Measurements from ENCODE around the gene RNF10.
"Not testable (repeated sequence)": the region's sequence is repeated elsewhere in the genome, so short reads cannot be mapped to it uniquely, and the experiment has no call there.

The RNF10 gene

DNA sequence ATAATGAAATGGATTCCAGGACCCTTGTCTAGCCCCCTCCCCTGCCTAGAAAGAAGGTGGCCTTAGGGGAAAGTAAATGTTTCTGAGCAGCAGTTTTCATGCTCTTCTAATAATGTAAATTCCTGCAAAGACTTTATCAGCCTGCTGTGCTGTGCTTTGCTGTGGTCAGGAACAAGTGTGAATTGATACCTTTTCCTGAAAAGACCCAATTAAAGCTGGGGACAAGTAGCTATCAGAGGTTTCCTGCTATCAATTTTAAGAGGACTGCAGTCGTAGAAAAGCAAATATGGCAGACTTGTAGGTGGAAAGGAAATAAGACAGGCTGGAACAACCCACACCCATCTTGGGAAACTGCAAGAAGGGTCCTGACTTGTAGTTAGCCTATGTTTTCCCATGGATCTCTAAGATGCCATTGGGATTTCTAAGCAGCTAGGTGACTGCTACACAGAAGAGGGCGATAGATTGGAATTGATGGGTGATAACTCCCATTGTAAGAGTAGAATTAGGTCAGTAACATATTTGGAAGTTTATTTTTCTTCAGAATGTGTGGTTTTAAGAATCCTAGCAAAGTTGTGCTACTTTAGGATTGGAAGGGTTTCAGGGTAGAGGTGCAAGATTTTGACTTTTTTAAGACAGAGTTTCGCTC lies 35.2 kb upstream of the RNF10 start:
- in situ Hi-C loops (cut with HindIII; ENCODE audit: low pct_ligation_motif_present, low sequenced_read_pairs), result no loop called here
- TF ChIP-seq, protein P1, sequence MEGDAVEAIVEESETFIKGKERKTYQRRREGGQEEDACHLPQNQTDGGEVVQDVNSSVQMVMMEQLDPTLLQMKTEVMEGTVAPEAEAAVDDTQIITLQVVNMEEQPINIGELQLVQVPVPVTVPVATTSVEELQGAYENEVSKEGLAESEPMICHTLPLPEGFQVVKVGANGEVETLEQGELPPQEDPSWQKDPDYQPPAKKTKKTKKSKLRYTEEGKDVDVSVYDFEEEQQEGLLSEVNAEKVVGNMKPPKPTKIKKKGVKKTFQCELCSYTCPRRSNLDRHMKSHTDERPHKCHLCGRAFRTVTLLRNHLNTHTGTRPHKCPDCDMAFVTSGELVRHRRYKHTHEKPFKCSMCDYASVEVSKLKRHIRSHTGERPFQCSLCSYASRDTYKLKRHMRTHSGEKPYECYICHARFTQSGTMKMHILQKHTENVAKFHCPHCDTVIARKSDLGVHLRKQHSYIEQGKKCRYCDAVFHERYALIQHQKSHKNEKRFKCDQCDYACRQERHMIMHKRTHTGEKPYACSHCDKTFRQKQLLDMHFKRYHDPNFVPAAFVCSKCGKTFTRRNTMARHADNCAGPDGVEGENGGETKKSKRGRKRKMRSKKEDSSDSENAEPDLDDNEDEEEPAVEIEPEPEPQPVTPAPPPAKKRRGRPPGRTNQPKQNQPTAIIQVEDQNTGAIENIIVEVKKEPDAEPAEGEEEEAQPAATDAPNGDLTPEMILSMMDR (IDR thresholded peaks at IDR 0.05; ENCODE audit: low read depth, low read length, missing control alignments), result no peak
- no peak overlapping the region for H3K27ac ChIP-seq
- no peaks in the 10 kb centered on the region for H3K27me3 ChIP-seq (replicated peaks)
- no peak overlapping the region for H3K4me3 ChIP-seq (ENCODE audit: low read depth, low read length)
- DNase-seq, result no peak
- H3K36me3 ChIP-seq (replicated peaks), result peaks cover 23% of the 10 kb centered on the region

DNA sequence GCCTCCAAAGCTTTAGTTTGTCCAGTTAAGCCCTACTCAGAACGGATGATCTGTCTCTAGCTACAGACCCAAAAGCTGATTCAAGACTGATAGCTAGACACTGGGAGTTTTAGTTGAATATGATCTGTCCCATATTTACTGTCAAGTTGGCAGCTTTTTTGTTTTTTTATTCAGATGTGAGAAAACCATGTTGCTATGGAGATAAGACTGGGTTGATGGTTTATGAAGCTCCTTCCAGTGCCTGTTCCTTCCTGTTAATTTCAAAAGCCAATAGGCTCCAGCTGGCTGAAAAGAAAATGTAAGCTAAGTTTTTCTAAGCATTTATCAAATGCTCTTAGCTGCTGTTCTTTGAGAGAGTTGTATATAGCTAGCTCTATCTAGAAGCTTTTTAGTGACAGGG lies 33.6 kb upstream of the RNF10 start:
- TF ChIP-seq, protein P1 (IDR thresholded peaks at IDR 0.05; ENCODE audit: low read depth, low read length, missing control alignments), result no peak
- in situ Hi-C loops (cut with HindIII; ENCODE audit: low pct_ligation_motif_present, low sequenced_read_pairs), result no loop called here
- Histone ChIP-seq H3K27me3 (replicated peaks) (no peaks in the 10 kb centered on the region), H3K27ac (no peak overlapping the region), H3K36me3 (replicated peaks) (peaks cover 23% of the 10 kb centered on the region), H3K4me3 (ENCODE audit: low read depth, low read length) (no peak overlapping the region)
- DNase-seq, result peak; percentile 10

DNA sequence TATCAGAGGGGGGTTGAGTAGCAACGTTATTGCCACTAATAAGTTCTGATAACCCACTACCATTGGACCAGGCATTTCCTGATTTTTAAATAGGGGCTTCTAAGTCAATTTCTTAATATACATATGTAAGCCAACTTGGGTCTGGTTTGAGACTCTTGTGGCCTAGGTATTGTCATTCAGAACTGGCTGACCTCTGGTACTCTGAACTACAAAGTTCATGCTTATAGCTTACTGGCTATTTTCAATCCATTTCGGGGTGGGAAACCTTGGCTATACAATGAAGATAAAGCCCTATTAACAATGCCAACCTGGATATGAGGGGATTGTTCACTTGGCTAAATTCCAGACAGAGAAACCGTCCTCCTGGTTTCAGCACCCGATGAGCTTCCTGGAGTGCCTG lies 29.6 kb upstream of the RNF10 start:
- H3K36me3 ChIP-seq (replicated peaks), result peaks cover 6% of the 10 kb centered on the region
- TF ChIP-seq, protein P1 (IDR thresholded peaks at IDR 0.05; ENCODE audit: low read depth, low read length, missing control alignments), result no peak

DNA sequence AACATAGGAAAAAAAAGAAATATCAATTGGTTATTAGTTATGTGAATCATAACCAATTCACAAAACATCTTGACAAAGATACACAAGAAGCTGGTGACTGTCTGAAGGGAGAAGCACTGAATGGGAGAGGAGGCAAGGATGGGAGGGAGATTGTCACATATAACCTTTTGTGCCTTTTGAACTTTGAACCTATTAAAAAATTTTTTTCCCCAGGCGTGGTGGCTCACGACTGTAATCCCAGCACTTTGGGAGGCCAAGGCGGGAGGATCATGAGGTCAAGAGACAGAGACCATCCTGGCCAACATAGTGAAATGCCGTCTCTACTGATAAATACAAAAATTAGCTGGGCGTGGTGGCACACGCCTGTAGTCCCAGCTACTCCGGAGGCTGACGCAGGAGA lies 25.6 kb upstream of the RNF10 start:
- Histone ChIP-seq H3K27me3 (replicated peaks) (no peaks in the 10 kb centered on the region), H3K36me3 (replicated peaks) (peaks cover 9% of the 10 kb centered on the region), H3K4me3 (ENCODE audit: low read depth, low read length) (no peak overlapping the region), H3K27ac (no peak overlapping the region)
- in situ Hi-C loops (cut with HindIII; ENCODE audit: low pct_ligation_motif_present, low sequenced_read_pairs), result no loop called here
- TF ChIP-seq, protein P1 (IDR thresholded peaks at IDR 0.05; ENCODE audit: low read depth, low read length, missing control alignments), result no peak
- DNase-seq, result no peak

More for the DNA sequence above, 29.6 kb upstream of the RNF10 start:
- no peaks in the 10 kb centered on the region for H3K27me3 ChIP-seq (replicated peaks)
- H3K27ac ChIP-seq, result no peak overlapping the region
- DNase-seq, result no peak
- H3K4me3 ChIP-seq (ENCODE audit: low read depth, low read length), result no peak overlapping the region
- in situ Hi-C loops (cut with HindIII; ENCODE audit: low pct_ligation_motif_present, low sequenced_read_pairs), result no loop called here

DNA sequence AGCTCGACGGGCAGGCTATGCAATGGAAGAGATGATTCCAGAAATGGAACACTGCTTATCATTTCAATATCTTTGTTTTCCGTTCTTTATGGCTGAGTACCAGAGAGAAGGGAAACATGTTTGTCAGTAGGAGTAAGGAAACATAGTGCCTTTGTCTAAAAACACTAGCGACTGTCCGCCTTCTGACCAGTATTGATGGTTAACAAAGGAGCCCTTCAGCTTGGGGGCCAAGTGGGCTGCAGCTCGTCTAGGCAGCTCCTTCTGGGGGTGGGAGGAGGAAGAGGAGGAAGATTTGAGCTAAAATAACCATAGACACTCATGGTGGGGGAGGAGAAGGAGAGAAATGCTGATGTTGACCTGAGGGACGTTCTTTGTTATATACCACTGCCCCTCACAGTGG lies 20.2 kb upstream of the RNF10 start:
- Histone ChIP-seq H3K27ac (no peak overlapping the region), H3K27me3 (replicated peaks) (no peaks in the 10 kb centered on the region), H3K4me3 (ENCODE audit: low read depth, low read length) (no peak overlapping the region), H3K36me3 (replicated peaks) (peaks cover 14% of the 10 kb centered on the region)
- DNase-seq, result no peak
- in situ Hi-C loops (cut with HindIII; ENCODE audit: low pct_ligation_motif_present, low sequenced_read_pairs), result no loop called here
- TF ChIP-seq, protein P1 (IDR thresholded peaks at IDR 0.05; ENCODE audit: low read depth, low read length, missing control alignments), result no peak

DNA sequence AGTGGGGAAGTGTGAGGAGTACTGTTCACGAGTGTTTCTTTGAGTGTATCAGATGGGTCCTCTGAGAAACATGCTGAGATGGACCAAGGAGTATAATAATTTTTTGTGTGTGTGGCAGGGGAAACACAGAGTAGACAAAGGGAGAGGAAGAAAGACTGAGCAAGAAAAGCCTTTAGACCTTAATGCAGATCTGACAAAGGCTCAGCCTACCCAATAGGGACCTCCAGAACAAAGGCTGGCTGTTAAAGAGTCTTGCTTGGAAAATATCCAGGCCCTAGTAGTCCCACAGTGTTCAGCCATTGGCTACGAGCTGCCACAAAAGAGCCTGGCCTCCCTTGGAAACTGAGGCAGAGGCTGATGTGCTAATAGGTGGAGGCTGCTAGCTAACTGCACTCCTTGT lies 18.7 kb upstream of the RNF10 start:
- Histone ChIP-seq H3K27ac (no peak overlapping the region), H3K27me3 (replicated peaks) (no peaks in the 10 kb centered on the region), H3K4me3 (ENCODE audit: low read depth, low read length) (no peak overlapping the region), H3K36me3 (replicated peaks) (peaks cover 12% of the 10 kb centered on the region)
- in situ Hi-C loops (cut with HindIII; ENCODE audit: low pct_ligation_motif_present, low sequenced_read_pairs), result no loop called here
- TF ChIP-seq, protein P1 (IDR thresholded peaks at IDR 0.05; ENCODE audit: low read depth, low read length, missing control alignments), result no peak
- DNase-seq, result no peak

DNA sequence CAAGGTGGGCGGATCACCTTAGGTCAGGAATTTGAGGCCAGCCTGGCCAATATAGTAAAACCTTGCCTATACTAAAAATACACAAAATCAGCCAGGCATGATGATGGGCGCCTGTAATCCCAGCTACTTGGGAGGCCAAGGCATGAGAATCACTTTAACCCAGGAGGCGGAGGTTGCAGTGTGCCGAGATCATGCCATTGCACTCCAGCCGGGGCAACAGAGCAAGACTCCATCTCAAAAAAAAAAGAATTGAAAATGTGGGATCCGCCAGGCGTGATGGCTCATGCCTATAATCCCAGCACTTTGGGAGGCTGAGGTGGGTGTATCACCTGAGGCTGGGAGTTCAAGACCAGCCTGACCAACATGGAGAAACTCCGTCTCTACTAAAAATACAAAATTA lies 14.8 kb upstream of the RNF10 start:
- H3K36me3 ChIP-seq (replicated peaks), result not testable (repeated sequence)

More for the DNA sequence above, 14.8 kb upstream of the RNF10 start:
- in situ Hi-C loops (cut with HindIII; ENCODE audit: low pct_ligation_motif_present, low sequenced_read_pairs); H3K4me3 ChIP-seq (ENCODE audit: low read depth, low read length); H3K27me3 ChIP-seq (replicated peaks); DNase-seq; H3K27ac ChIP-seq: not testable (repeated sequence)

Data from brain microvascular endothelial cell (primary cell).